Liver (tissue), 9 donors: ENCODE data around the gene MUC2. TPM values are rescaled to one million over a fixed set of nuclear protein-coding genes. Genes with fewer than 3 reads are reported as not detected.

Experiments
- DNase-seq: peaks from one replicate; pipeline ENCODE4 v3.0.0-alpha.2; 2017; ENCODE audit warnings: low spot score
- H3K27ac ChIP-seq, 2 donors: one replicate each; pipeline ENCODE4 v1.7.0; 2013; ENCODE audit warnings: inconsistent platforms in 2 of 2, low read length in 2 of 2, control low read depth in 1 of 2, low read depth in 1 of 2, mild to moderate bottlenecking in 1 of 2
- H3K27me3 ChIP-seq, 4 donors: one replicate each; pipeline versions ENCODE4 v1.6.1 to v1.7.0; 2013; ENCODE audit warnings: low read length in 3 of 4, inconsistent platforms in 1 of 4, mild to moderate bottlenecking in 1 of 4, moderate library complexity in 1 of 4; ENCODE audit not compliant: control insufficient read depth in 4 of 4, insufficient read depth in 4 of 4
- H3K36me3 ChIP-seq, 4 donors: one replicate each; pipeline versions ENCODE4 v1.6.1 to v1.7.0; 2013; ENCODE audit warnings: low read length in 3 of 4, mild to moderate bottlenecking in 3 of 4, low read depth in 1 of 4, moderate library complexity in 1 of 4; ENCODE audit not compliant: control insufficient read depth in 4 of 4, insufficient read depth in 3 of 4
- H3K4me1 ChIP-seq, 4 donors: one replicate each; pipeline versions ENCODE4 v1.6.1 to v1.7.0; 2013; ENCODE audit warnings: low read length in 3 of 4, mild to moderate bottlenecking in 3 of 4, moderate library complexity in 1 of 4; ENCODE audit not compliant: control insufficient read depth in 4 of 4, insufficient read depth in 4 of 4
- H3K4me3 ChIP-seq, 3 donors: one replicate each; pipeline versions ENCODE4 v1.6.1 to v1.7.0; 2013; ENCODE audit warnings: low read length in 3 of 3, control low read depth in 1 of 3, low read depth in 1 of 3, mild to moderate bottlenecking in 1 of 3
- H3K9ac ChIP-seq, 2 donors: one replicate each; pipeline ENCODE4 v1.7.0; 2013; ENCODE audit warnings: low read length in 2 of 2, mild to moderate bottlenecking in 2 of 2, moderate library complexity in 2 of 2, control low read depth in 1 of 2, low read depth in 1 of 2
- H3K9me3 ChIP-seq, 4 donors: one replicate each; pipeline versions ENCODE4 v1.6.1 to v1.7.0; 2013; ENCODE audit warnings: low read length in 3 of 4; ENCODE audit not compliant: control insufficient read depth in 4 of 4
- ATF3 ChIP-seq: IDR thresholded peaks from 2 replicates; pipeline ENCODE4 v1.6.1; 2016; ENCODE audit warnings: antibody characterized with exemption
- CTCF ChIP-seq: fragments of 150-350 bp; IDR thresholded peaks from 2 replicates; pipeline ENCODE4 v1.5.1; 2017; ENCODE audit warnings: improper control_type of control experiment, low read depth, low read length; ENCODE audit not compliant: missing input control
- FOXA1 ChIP-seq: IDR thresholded peaks from 2 replicates; pipeline ENCODE4 v1.6.1; 2016; ENCODE audit warnings: antibody characterized with exemption
- FOXA2 ChIP-seq: IDR thresholded peaks from 2 replicates; pipeline ENCODE4 v1.6.1; 2016; ENCODE audit warnings: antibody characterized with exemption
- GABPA ChIP-seq, 2 donors: IDR thresholded peaks in 1 of 2; conservative IDR thresholded peaks in 1 of 2; 2 replicates each; pipeline ENCODE4 v1.6.1; 2016; ENCODE audit warnings: antibody characterized with exemption in 2 of 2, mild to moderate bottlenecking in 1 of 2, moderate library complexity in 1 of 2
- HNF4A ChIP-seq, 2 donors: conservative IDR thresholded peaks; 2 replicates each; pipeline ENCODE4 v1.6.1; 2016; ENCODE audit warnings: antibody characterized with exemption in 2 of 2, mild to moderate bottlenecking in 2 of 2
- JUND ChIP-seq, 2 donors: IDR thresholded peaks; 2 replicates each; pipeline ENCODE4 v1.6.1; 2016; ENCODE audit warnings: antibody characterized with exemption in 2 of 2
- MAX ChIP-seq: IDR thresholded peaks from 2 replicates; pipeline ENCODE4 v1.6.1; 2016; ENCODE audit warnings: antibody characterized with exemption
- NR2F2 ChIP-seq: IDR thresholded peaks from 2 replicates; pipeline ENCODE4 v1.6.1; 2016; ENCODE audit warnings: antibody characterized with exemption
- RAD21 ChIP-seq, 2 donors: IDR thresholded peaks; 2 replicates each; pipeline ENCODE4 v1.6.1; 2016; ENCODE audit warnings: antibody characterized with exemption in 2 of 2, mild to moderate bottlenecking in 2 of 2
- REST ChIP-seq: IDR thresholded peaks from 2 replicates; pipeline ENCODE4 v1.6.1; 2016; ENCODE audit warnings: antibody characterized with exemption, mild to moderate bottlenecking
- RXRA ChIP-seq, 2 donors: IDR thresholded peaks; 2 replicates each; pipeline ENCODE4 v1.6.1; 2017 to 2018; ENCODE audit warnings: antibody characterized with exemption in 2 of 2, mild to moderate bottlenecking in 1 of 2
- SP1 ChIP-seq: IDR thresholded peaks from 2 replicates; pipeline ENCODE4 v1.6.1; 2018; ENCODE audit warnings: antibody characterized with exemption, mild to moderate bottlenecking
- ZBTB33 ChIP-seq: IDR thresholded peaks from 2 replicates; pipeline ENCODE4 v1.6.1; 2016; ENCODE audit warnings: antibody characterized with exemption
- WGBS: extraction: QIAGEN DNeasy Blood & Tissue Kit; methylation state at CpG from one replicate; pipeline ENCODE4 v1.1.7; 2013; 5-methylcytosine and 5-hydroxymethylcytosine counted together
- polyA plus RNA-seq, 2 donors: library from polyadenylated mRNA; stranded (reverse) in 1 of 2; unstranded in 1 of 2; fragments of 200-250 nt in 1 of 2; fragments of >200 nt in 1 of 2; fragmentation: Nextera tagmentation in 1 of 2; extraction: Ambion mirVana in 1 of 2; gene quantifications; one replicate each; pipeline versions ENCODE4 v1.2.1 to v1.2.3, GENCODE V29; 2013 to 2015
- total RNA-seq, 2 donors: library from RNA; depleted of rRNA; stranded (reverse); fragments of >200 nt; gene quantifications; one replicate each; pipeline ENCODE4 v1.2.3, GENCODE V29; 2014
- donor health status: healthy.
- donor health status: healthy.
- donor health status: healthy.
- donor health status: healthy.
- donor health status: healthy.

Gene MUC2
- total and polyA plus RNA-seq, 4 donors, result under 0.01 TPM; not detected in 3

GRCh38 chr11:1055109-1055703, 19.5 kb upstream of the MUC2 start:
- H3K4me3 ChIP-seq, result no peak overlapping the region
- no peaks in the 10 kb centered on the region for H3K4me1 ChIP-seq
- H3K9me3 ChIP-seq, result no peaks in the 10 kb centered on the region
- H3K27me3 ChIP-seq, result peaks cover 0 to 5% (median 0%) of the 10 kb centered on the region in 4 donors
- H3K36me3 ChIP-seq, result no peaks in the 10 kb centered on the region
- TF ChIP-seq HNF4A (conservative IDR thresholded peaks at IDR 0.05) (no peak), CTCF (no peak), JUND (IDR thresholded peaks at IDR 0.05) (no peak), GABPA (IDR thresholded peaks at IDR 0.05 in 1 of 2, conservative IDR thresholded peaks at IDR 0.05 in 1 of 2) (no peak), SP1 (no peak), FOXA2 (no peak), NR2F2 (no peak), ATF3 (no peak), RAD21 (IDR thresholded peaks at IDR 0.05) (no peak), FOXA1 (no peak), MAX (no peak), ZBTB33 (no peak), RXRA (IDR thresholded peaks at IDR 0.05) (no peak), REST (no peak)
- no peak overlapping the region for H3K27ac ChIP-seq
- no peak overlapping the region for H3K9ac ChIP-seq
- 85% methylated on average over 17 of the region's 17 CpGs for WGBS
- DNase-seq, result no peak
